ENCODE results near the gene AFG3L2.

DNA sequence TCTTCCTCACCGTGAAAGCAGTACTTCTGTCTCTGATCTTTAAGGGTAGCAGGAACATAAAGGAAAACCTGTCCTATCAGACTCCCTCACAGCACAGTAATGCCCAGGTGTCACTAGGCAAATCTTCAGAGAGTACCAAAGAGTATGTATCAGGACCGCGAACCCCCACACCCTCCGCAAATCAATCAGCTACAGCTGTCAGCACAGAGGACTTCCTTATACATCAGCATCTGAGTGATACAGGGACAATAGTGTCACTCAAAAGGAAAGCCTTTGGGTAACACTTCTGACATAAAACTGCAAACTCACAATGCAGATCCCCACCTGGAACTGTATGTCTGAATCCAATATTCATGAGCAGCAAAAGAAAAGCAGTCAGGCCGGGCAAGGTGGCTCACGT lies 2.6 kb downstream of the AFG3L2 start:
- no peak for TF ChIP-seq RAD21 (IDR thresholded peaks at IDR 0.05)
- TF ChIP-seq CTCF (IDR thresholded peaks at IDR 0.05; ENCODE audit: low read depth, low read length, missing input control): no peak
- no peak for TF ChIP-seq JUND (IDR thresholded peaks at IDR 0.05)
- no peak for TF ChIP-seq HNF4G (IDR thresholded peaks at IDR 0.05)
- TF ChIP-seq, protein P1, sequence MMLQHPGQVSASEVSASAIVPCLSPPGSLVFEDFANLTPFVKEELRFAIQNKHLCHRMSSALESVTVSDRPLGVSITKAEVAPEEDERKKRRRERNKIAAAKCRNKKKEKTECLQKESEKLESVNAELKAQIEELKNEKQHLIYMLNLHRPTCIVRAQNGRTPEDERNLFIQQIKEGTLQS (IDR thresholded peaks at IDR 0.05): no peak
- TF ChIP-seq, protein P2, sequence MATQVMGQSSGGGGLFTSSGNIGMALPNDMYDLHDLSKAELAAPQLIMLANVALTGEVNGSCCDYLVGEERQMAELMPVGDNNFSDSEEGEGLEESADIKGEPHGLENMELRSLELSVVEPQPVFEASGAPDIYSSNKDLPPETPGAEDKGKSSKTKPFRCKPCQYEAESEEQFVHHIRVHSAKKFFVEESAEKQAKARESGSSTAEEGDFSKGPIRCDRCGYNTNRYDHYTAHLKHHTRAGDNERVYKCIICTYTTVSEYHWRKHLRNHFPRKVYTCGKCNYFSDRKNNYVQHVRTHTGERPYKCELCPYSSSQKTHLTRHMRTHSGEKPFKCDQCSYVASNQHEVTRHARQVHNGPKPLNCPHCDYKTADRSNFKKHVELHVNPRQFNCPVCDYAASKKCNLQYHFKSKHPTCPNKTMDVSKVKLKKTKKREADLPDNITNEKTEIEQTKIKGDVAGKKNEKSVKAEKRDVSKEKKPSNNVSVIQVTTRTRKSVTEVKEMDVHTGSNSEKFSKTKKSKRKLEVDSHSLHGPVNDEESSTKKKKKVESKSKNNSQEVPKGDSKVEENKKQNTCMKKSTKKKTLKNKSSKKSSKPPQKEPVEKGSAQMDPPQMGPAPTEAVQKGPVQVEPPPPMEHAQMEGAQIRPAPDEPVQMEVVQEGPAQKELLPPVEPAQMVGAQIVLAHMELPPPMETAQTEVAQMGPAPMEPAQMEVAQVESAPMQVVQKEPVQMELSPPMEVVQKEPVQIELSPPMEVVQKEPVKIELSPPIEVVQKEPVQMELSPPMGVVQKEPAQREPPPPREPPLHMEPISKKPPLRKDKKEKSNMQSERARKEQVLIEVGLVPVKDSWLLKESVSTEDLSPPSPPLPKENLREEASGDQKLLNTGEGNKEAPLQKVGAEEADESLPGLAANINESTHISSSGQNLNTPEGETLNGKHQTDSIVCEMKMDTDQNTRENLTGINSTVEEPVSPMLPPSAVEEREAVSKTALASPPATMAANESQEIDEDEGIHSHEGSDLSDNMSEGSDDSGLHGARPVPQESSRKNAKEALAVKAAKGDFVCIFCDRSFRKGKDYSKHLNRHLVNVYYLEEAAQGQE (IDR thresholded peaks at IDR 0.05): no peak
